Transverse colon (tissue), 3 donors: ENCODE data around the gene B4GAT1.

Source experiments
- POLR2A ChIP-seq: fragments of 450-650 bp; IDR thresholded peaks from one replicate; pipeline ENCODE4 v1.6.1; 2016; ENCODE audit warnings: antibody characterized with exemption, mild to moderate bottlenecking, moderate library complexity
- TF ChIP-seq, protein P1 (sequence below), 5 experiments: fragments of 200-600 bp in 3 of 5; fragments of 450-650 bp in 2 of 5; sonication (generic) in 3 of 5; IDR thresholded peaks; 1 replicate in 2 of 5; 2 replicates in 3 of 5; pipeline ENCODE4 v1.5.1; 2016 to 2017; ENCODE audit warnings: antibody characterized with exemption in 5 of 5, inconsistent platforms in 3 of 5, mild to moderate bottlenecking in 2 of 5, moderate library complexity in 1 of 5

DNA sequence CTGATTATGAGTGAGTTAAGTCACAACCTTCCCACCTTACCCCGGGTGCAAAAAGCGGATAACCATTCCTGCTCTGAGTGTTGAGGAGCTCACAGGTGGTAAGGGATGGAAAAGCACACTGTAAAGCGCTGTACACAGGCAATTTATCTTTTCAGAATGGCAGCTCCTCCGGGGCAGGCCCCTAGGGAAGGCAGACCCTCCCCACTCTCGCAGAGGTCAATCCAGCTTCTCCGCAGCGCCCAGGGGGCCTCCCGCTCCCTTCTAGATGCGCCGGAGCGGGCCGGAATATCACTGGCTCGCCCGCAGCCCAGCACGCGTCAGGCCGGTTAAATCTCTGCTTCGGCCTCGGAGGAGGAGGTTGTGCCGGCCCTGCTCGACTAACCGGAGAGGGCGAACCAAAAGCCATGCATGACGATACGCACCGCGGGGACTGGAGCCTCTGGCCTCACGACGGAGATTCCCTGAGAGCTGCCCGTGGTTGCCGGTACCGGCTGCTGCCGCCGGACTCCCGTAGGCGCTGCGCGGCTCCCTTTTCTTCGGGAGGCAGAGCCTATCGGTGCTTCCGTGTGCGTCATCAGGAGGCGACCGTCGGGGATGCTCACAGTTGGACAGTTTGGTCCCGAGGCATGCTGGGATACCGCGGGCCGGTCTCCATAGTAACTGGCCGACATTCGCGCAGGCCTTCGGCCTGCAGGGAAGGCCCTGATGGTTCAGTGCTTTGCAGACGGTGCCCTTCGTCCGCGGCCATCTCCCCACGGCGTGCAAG, 2.7 kb downstream of the B4GAT1 start, which contains the start of gene BRMS1:
- TF ChIP-seq, protein P1, sequence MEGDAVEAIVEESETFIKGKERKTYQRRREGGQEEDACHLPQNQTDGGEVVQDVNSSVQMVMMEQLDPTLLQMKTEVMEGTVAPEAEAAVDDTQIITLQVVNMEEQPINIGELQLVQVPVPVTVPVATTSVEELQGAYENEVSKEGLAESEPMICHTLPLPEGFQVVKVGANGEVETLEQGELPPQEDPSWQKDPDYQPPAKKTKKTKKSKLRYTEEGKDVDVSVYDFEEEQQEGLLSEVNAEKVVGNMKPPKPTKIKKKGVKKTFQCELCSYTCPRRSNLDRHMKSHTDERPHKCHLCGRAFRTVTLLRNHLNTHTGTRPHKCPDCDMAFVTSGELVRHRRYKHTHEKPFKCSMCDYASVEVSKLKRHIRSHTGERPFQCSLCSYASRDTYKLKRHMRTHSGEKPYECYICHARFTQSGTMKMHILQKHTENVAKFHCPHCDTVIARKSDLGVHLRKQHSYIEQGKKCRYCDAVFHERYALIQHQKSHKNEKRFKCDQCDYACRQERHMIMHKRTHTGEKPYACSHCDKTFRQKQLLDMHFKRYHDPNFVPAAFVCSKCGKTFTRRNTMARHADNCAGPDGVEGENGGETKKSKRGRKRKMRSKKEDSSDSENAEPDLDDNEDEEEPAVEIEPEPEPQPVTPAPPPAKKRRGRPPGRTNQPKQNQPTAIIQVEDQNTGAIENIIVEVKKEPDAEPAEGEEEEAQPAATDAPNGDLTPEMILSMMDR (IDR thresholded peaks at IDR 0.05), result peak in 3 of 5 experiments; percentile 18 to 67 (median 61)
- peak; percentile 94 for TF ChIP-seq POLR2A
